Eye (tissue), 1 donor: ENCODE measurements around the gene GAS7.

Source experiments
- DNase-seq: peaks from one replicate; pipeline ENCODE4 v3.0.0-alpha.2; 2015

GAS7 gene

GRCh38 chr17:10200016-10200415 is 1.6 kb upstream of the GAS7 start:
- DNase-seq, result no peak

- DNase-seq, result peak; percentile 77
These were observed 491 bp downstream of the GAS7 start for GRCh38 chr17:10197721-10198508.

- DNase-seq, result peak; percentile 50
These were observed 1.1 kb downstream of the GAS7 start for GRCh38 chr17:10197362-10197720.

- DNase-seq, result no peak
These were observed 1.5 kb downstream of the GAS7 start for GRCh38 chr17:10196941-10197340.

GRCh38 chr17:10196384-10196895 is 2.0 kb downstream of the GAS7 start:
- DNase-seq, result no peak

GRCh38 chr17:10195090-10195805 is 3.2 kb downstream of the GAS7 start:
- no peak for DNase-seq

GRCh38 chr17:10193632-10194031 is 4.8 kb downstream of the GAS7 start:
- no peak for DNase-seq

- DNase-seq, result no peak
These were observed 5.4 kb downstream of the GAS7 start for GRCh38 chr17:10192972-10193371.

- DNase-seq, result peak; percentile 29
These were observed 5.9 kb downstream of the GAS7 start for GRCh38 chr17:10192461-10192860.

GRCh38 chr17:10187456-10187855 is 10.9 kb downstream of the GAS7 start:
- DNase-seq, result no peak

- DNase-seq, result no peak
These were observed 11.5 kb downstream of the GAS7 start for GRCh38 chr17:10186771-10187410.

- no peak for DNase-seq
These were observed 14.2 kb downstream of the GAS7 start for GRCh38 chr17:10183931-10184930.

GRCh38 chr17:10182785-10183184 is 15.6 kb downstream of the GAS7 start:
- no peak for DNase-seq

- DNase-seq, result no peak
These were observed 19.9 kb downstream of the GAS7 start for GRCh38 chr17:10178506-10178991.

- peak; percentile 50 for DNase-seq
These were observed 20.4 kb downstream of the GAS7 start for GRCh38 chr17:10177913-10178505.

GRCh38 chr17:10177131-10177912 is 21.1 kb downstream of the GAS7 start:
- DNase-seq, result no peak

GRCh38 chr17:10173913-10174312 is 24.5 kb downstream of the GAS7 start:
- no peak for DNase-seq

GRCh38 chr17:10172778-10173177 is 25.6 kb downstream of the GAS7 start:
- DNase-seq, result no peak

GRCh38 chr17:10172241-10172741 is 26.1 kb downstream of the GAS7 start:
- DNase-seq, result peak; percentile 43

GRCh38 chr17:10171581-10171981 is 26.8 kb downstream of the GAS7 start:
- DNase-seq, result peak; percentile 24

GRCh38 chr17:10171122-10171571 is 27.3 kb downstream of the GAS7 start:
- peak; percentile 69 for DNase-seq
